ENCODE data around the gene GPR137. TPM values are rescaled to one million over a fixed set of nuclear protein-coding genes. Genes with fewer than 3 reads are reported as not detected.
"Not testable (repeated sequence)": the region's sequence is repeated elsewhere in the genome, so short reads cannot be mapped to it uniquely, and the experiment has no call there.

Gene GPR137
- polyA plus RNA-seq, 3 donors = 27.2 to 42.7 (median 42.7) TPM

DNA sequence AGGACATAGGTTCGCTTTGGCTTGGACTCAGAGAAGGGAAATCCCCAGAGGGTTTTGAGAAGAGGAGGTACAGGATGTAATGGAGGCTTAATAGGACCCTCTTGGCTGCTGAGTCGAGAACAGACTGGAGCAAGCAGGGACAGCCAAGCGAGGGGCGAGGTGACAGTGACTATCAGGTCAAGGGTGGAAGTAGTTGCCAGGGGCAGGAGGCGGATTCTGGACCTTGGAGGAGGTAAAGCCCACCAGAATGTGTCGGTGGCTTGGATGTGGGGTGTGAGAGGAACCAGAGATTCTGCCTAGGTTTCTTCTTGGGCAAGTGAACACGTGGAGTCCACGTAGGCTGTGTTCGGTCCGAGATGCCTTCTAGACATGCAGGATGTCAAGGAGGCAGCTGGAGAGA is 27.3 kb downstream of the GPR137 start:
- DNase-seq (ENCODE audit: extremely low read depth in 1 of 11, low read depth in 9 of 11, low spot score in 4 of 11) = no peak

DNA sequence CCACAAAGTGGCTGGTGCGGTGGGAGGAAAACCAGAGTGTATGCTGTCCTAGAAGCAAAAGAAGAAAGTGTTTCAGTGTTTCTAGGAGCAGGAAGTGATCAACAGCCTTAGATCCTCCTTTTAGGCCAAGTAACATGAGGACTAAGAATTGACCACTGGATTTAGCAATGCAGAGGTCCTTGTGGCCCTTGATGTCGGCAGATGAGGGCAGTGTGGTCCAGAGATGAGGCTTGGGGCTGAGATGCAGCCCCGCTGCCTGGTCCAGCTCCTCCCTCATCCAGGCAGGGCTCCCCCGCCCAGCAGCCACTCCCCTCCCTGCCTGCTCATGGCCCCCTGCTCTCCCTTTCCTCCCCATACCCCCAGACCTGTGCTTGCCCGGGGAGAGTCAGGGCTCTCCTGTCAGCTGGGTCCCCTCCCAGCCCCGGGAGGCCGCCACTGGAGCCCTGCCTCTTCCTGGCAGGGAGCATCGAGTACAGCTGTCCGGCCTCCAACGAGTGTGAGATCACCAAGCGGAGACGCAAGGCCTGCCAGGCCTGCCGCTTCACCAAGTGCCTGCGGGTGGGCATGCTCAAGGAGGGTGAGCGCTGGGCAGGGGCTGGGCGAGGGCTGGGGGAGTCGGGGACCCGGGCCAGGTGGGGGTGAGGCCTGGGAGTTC is 28.0 kb downstream of the GPR137 start:
- no peak for DNase-seq (ENCODE audit: extremely low read depth in 1 of 11, low read depth in 9 of 11, low spot score in 4 of 11)

DNA sequence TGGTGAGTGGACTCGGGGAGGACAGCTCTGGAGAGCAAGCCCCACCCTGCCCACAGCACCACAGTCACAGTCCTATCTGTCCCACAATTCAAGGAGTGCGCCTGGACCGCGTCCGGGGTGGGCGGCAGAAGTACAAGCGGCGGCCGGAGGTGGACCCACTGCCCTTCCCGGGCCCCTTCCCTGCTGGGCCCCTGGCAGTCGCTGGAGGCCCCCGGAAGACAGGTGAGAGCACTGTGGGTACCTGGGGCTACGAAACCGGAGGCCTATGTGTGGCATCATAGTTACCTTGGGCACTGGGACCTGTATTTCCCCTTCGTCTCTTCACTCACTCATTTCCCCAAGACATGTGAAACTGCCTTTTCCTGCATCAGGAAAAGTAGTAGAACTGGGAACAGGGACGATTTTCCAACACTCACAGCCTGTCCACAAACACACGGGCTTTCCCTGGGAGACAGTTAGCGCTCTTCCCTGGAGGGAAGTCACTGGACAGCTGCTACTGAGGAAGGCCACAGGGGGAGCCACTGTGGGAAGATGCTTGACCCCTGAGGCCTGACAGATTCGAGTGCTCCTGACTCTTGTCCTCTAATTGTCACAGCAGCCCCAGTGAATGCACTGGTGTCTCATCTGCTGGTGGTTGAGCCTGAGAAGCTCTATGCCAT is 28.6 kb downstream of the GPR137 start:
- no peak for DNase-seq (ENCODE audit: extremely low read depth in 1 of 11, low read depth in 9 of 11, low spot score in 4 of 11)

DNA sequence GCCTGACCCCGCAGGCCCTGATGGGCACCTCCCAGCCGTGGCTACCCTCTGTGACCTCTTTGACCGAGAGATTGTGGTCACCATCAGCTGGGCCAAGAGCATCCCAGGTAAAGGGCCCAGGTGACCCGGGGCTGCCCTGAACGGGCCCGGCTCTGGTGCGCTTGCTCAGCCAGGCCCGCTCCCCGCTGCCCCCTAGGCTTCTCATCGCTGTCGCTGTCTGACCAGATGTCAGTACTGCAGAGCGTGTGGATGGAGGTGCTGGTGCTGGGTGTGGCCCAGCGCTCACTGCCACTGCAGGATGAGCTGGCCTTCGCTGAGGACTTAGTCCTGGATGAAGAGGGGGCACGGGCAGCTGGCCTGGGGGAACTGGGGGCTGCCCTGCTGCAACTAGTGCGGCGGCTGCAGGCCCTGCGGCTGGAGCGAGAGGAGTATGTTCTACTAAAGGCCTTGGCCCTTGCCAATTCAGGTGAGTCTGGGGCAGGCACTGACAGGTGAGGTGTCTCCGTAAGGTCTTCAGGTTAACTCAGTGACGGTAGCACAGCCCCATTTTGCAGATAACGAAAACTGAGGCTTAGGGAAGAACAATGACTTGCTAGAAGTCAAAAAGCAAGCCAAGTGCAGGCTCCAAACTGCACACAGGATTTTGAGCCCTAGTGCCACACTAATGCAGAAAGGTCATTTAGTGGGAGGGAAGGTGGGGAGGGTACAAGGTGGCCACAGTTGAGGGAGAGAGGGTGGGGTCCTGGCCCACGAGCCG is 29.3 kb downstream of the GPR137 start:
- DNase-seq (ENCODE audit: extremely low read depth in 1 of 11, low read depth in 9 of 11, low spot score in 4 of 11) = no peak

DNA sequence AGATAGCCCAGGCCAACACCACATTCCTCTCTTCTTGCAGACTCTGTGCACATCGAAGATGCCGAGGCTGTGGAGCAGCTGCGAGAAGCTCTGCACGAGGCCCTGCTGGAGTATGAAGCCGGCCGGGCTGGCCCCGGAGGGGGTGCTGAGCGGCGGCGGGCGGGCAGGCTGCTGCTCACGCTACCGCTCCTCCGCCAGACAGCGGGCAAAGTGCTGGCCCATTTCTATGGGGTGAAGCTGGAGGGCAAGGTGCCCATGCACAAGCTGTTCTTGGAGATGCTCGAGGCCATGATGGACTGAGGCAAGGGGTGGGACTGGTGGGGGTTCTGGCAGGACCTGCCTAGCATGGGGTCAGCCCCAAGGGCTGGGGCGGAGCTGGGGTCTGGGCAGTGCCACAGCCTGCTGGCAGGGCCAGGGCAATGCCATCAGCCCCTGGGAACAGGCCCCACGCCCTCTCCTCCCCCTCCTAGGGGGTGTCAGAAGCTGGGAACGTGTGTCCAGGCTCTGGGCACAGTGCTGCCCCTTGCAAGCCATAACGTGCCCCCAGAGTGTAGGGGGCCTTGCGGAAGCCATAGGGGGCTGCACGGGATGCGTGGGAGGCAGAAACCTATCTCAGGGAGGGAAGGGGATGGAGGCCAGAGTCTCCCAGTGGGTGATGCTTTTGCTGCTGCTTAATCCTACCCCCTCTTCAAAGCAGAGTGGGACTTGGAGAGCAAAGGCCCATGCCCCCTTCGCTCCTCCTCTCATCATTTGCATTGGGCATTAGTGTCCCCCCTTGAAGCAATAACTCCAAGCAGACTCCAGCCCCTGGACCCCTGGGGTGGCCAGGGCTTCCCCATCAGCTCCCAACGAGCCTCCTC is 30.2 kb downstream of the GPR137 start:
- DNase-seq (ENCODE audit: extremely low read depth in 1 of 11, low read depth in 9 of 11, low spot score in 4 of 11) = not testable (repeated sequence)

DNA sequence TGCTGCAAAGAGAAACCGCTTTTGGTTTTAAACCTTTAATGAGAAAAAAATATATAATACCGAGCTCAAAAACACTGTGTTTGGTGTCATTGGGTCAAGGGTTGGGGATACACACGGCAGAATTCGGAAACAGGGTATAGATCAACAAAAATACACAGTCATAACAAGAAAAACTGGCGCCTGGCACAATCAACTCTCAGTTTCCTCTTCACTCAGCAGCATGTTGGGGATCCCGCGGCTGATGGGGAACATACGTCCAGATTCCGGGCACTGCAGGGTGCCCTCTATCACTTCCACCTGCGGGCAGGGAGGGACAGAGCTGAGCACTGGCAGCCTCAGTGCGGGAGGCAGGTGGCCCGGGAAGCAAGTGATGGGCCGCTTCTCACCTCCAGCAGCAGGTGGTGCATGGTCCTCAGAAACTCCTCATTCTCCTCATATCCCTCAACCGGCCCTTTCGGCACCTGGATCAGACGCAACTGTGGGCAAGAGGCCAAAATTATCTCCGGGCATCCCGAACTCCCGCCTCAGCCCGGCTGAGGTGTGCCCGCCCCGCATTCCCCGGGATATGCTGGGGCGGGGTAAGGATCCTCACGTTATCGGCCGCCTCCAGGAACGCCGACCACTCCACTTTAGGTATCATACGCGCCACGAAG is 31.1 kb downstream of the GPR137 start:
- DNase-seq (ENCODE audit: extremely low read depth in 1 of 11, low read depth in 9 of 11, low spot score in 4 of 11) = no peak

DNA sequence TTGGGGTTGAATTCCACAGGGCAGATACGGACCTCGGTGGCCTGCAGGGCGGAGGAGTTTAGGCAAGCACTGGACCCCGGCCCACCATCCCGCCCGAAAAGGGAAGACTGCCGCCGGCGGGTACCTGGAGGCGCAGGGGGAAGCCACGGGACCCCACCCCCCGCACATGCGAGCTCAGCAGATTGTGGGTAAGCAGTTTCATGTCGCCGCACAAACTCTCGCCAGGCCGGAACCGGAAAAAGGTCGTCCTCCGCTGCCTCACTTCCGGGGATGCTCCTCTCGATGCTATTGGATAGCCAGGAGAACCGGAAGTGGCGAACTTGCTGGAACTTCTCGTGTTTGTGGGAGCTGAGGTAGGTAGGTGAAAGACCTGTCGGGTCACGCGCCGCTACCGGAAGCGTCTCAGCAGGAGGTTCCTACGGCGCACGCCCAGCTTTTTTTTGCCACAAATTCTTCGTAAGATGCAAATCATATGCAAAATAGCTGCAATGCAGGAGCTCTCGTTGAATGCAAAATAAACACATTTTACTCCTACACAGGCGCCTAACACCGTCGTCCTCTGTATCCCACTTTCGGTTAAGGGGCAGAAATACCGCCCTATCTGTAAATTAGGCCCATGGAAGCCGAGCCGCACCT is 31.8 kb downstream of the GPR137 start, which contains the start of gene TRMT112:
Gene TRMT112, minus strand, starts transcription at position 235 of the 636 bp plus-strand sequence. Its CDS starts 33 bp downstream, at position 202.
- DNase-seq (ENCODE audit: extremely low read depth in 1 of 11, low read depth in 9 of 11, low spot score in 4 of 11) = peak; percentile 88 to 98 (median 94)

DNA sequence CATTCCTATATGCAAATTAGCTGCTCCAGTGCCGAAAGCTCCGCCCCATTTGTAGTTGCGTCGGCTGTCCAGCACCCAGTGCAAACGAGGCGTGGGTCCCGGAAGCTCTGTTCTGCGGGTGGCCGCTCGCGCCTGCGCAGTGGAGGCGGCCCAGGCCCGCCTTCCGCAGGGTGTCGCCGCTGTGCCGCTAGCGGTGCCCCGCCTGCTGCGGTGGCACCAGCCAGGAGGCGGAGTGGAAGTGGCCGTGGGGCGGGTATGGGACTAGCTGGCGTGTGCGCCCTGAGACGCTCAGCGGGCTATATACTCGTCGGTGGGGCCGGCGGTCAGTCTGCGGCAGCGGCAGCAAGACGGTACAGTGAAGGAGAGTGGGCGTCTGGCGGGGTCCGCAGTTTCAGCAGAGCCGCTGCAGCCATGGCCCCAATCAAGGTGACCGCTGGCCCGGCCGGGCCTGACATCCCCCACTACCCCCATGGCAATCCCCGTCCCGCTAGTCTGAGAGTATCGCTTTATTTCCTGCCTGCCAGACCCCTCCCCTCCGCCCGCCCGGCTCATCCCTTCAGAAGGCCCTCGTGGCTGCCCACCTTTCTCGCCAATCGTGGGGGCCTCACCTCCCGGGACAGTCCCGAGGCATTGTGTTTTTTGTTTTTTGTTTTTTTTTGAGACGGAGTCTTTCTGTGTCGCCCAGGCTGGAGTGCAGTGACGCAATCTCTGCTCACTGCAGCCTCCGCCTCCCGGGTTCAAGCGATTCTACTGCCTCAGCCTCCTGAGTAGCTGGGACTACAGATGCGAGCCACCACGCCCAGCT is 32.5 kb downstream of the GPR137 start, which contains the start of gene PRDX5:
Gene PRDX5, plus strand, starts transcription at position 161 of the 805 bp plus-strand sequence. Its CDS starts 95 bp downstream, at position 256.
- peak; percentile 87 to 95 (median 93) for DNase-seq (ENCODE audit: extremely low read depth in 1 of 11, low read depth in 9 of 11, low spot score in 4 of 11)

DNA sequence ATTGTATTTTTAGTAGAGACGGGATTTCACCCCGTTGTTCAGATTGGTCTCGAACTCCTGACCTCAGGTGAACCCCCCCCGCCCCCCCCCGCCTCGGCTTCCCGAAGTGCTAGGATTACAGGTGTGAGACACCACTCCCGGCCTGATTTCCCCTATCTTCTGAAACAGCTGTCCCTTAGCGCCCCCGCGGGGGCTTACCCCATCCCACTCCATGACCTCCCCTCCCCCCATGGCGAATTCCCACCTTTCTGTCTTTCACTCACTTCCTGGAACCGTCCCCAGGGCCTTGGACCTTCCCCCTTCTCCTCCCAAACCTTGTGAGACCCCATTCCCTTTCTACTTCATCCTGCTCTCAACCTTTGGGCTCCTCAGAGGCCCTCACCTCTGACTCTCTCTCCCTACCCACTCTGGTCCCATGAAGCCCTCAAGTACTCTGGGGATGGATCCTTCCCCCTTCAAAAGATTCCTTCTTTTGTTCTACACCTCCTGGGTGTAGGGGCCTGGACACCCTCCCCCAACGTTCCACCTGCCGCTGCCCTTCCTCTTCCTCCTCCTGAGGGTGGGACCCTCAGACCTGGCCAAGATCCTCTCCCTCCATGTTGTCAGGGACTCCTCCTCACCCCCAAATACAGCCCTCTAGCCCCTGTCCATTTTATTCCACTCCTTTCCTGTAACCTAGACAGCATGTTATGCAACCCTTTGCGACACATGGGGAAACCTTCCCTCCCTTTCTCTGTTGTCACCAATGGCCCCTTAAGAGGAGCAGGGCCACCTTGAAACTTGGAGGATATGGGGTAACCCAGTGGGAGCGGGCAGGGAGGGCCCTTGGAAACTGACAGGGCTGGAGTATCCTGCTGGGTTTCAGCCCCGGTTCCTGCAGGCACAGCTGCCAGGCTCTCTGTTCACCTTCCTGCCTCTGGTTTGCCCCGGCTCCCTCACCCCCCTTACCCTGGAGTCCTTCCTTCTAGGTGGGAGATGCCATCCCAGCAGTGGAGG is 33.4 kb downstream of the GPR137 start:
- no peak for DNase-seq (ENCODE audit: extremely low read depth in 1 of 11, low read depth in 9 of 11, low spot score in 4 of 11)

DNA sequence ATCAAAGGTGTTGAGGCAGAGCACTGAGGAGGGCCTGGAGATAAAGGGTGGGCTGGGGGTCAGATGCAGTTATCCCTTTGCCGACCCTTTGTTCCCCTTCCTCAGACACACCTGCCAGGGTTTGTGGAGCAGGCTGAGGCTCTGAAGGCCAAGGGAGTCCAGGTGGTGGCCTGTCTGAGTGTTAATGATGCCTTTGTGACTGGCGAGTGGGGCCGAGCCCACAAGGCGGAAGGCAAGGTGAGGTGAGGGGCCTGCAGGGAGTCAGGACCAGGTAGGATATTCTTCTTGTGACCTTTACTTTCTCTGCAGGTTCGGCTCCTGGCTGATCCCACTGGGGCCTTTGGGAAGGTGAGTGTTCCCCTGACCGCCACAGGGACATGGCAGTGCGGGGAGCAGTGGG is 34.9 kb downstream of the GPR137 start:
- DNase-seq (ENCODE audit: extremely low read depth in 1 of 11, low read depth in 9 of 11, low spot score in 4 of 11) = no peak

DNA sequence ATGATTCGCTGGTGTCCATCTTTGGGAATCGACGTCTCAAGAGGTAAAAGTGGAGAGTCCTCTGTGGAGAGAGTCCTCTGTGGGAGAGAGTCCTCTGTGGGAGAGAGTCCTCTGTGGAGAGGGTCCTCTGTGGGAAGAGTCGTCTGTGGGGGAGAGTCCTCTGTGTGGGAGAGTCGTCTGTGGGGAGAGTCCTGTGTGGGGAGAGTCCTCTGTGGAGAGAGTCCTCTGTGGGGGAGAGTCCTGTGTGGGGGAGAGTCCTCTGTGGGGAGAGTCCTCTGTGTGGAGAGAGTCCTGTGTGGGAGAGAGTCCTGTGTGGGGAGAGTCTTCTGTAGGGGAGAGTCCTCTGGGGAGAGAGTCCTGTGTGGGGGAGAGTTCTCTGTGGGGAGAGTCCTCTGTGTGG is 35.4 kb downstream of the GPR137 start:
- no peak for DNase-seq (ENCODE audit: extremely low read depth in 1 of 11, low read depth in 9 of 11, low spot score in 4 of 11)

DNA sequence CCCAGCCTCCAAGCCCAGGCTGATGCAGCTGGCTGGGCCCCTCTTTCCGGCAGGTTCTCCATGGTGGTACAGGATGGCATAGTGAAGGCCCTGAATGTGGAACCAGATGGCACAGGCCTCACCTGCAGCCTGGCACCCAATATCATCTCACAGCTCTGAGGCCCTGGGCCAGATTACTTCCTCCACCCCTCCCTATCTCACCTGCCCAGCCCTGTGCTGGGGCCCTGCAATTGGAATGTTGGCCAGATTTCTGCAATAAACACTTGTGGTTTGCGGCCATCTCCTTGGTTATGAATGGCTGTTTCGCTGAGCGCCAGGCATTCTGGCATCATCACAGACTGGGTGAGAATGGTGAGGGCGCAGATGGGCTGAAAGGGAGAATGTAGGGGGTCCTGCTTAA is 35.9 kb downstream of the GPR137 start:
- DNase-seq (ENCODE audit: extremely low read depth in 1 of 11, low read depth in 9 of 11, low spot score in 4 of 11) = no peak

DNA sequence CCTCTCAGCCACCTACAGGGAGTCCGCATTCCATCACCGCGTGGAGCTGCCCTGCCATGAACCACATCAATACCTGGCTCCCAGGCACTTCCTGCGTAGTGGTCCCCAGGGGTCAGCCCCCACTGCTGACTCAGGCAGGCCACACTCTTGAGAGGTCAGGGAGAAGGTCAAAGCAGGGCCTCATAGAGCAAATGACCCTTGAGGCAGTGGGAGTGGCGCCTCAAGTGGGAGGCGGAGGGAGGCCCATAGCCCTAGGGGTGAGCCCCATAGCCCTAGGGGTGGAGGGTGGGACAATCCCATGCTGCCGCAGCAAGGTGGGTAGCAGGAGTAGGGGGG is 37.2 kb downstream of the GPR137 start:
- DNase-seq (ENCODE audit: extremely low read depth in 1 of 11, low read depth in 9 of 11, low spot score in 4 of 11) = no peak

DNA sequence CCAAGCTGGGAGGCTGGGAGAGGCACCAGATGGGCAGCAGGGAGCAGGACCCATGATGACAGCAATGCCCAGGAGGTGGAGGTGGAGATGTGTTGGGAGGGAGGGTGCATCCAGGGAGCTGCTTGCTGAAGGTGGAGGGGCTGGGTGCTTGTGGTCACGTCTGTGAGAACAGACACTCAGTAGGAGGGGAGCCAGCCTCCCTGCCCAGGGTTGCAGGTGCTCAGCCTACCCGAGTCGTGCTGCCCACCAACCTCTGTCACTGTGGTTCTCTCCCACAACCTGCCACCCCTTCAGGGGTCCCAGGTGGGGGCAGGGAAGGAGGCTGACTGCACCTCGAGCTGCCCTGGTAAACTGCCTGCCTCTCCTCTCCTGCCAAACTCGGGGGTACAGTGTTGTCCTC is 37.7 kb downstream of the GPR137 start:
- no peak for DNase-seq (ENCODE audit: extremely low read depth in 1 of 11, low read depth in 9 of 11, low spot score in 4 of 11)

DNA sequence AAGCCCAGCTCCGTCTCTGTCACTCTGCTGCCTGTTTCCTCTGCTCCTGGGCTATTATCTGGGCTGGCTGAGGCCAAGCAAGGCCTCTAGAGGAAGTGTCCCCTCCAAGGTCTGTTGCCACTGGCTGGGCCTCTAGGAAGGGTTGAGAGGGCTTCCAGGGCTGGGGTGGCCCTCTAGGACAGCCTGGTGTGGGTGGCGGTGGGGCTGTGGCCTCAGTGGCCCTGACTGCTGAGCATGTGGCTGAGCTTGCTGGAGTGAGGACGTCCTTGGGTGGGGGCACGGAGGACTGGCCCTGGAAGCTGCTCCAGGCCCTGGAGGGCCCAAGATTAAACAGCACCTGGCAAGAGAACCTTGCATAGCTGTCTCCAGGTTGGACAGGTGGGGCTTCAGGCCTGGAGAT is 38.3 kb downstream of the GPR137 start:
- not testable (repeated sequence) for DNase-seq (ENCODE audit: extremely low read depth in 1 of 11, low read depth in 9 of 11, low spot score in 4 of 11)

DNA sequence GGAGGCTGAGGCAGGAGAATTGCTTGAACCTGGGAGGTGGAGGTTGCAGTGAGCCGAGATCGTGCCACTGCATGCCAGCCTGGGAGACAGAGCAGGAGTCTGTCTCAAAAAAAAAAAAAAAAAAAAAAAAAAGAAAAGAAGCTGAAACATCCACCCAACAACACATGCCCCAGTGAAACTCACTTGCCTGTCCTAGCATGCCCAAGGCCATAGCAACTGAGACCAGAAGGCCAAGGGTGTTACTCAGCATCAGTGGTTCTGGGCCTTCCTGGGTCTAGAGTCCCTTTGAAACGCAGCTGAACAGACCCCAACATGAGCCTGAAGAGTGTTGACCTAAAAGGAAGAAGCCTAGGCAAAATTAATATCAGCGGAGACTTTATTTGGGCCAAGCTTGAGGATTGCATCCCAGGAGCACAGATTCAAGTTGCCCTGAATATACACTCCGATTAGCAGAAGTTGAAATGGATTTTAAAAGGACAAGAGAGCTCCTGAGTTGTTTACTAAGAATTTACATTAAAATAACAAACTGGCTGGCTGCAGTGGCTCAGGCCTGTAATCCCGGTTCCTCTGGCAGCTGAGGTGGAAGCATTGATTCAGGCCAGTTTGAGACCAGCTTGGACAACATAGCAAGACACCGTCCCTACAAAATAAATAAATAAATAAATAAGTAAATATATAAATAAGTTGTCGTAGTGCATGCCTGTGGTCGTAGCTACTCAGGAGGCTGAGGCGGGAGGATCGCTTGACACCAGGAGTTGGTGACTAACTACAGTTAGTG is 39.2 kb downstream of the GPR137 start:
- no peak for DNase-seq (ENCODE audit: extremely low read depth in 1 of 11, low read depth in 9 of 11, low spot score in 4 of 11)
